Trophoblast cell (in vitro differentiated cells and primary cell): ENCODE data around the gene DLGAP1.

Source experiments
- DNase-seq, 2 donors: peaks; one replicate each; pipeline ENCODE4 v3.0.0-alpha.2; 2016
- H2AFZ ChIP-seq: 2 replicates; pipeline ENCODE4 v1.6.1; 2013; ENCODE audit warnings: low read length, moderate library complexity, mild to moderate bottlenecking; ENCODE audit not compliant: insufficient read depth, poor library complexity
- H2AK5ac ChIP-seq: 2 replicates; pipeline ENCODE4 v1.6.1; 2013; ENCODE audit warnings: mild to moderate bottlenecking, low read length
- H2BK120ac ChIP-seq: 2 replicates; pipeline ENCODE4 v1.6.1; 2013; ENCODE audit warnings: low read length, mild to moderate bottlenecking, moderate library complexity; ENCODE audit not compliant: insufficient read depth, poor library complexity
- H2BK12ac ChIP-seq: 2 replicates; pipeline ENCODE4 v1.6.1; 2013; ENCODE audit warnings: mild to moderate bottlenecking, low read length, moderate library complexity
- H2BK5ac ChIP-seq: 2 replicates; pipeline ENCODE4 v1.6.1; 2013; ENCODE audit warnings: low read length, low read depth, moderate library complexity, mild to moderate bottlenecking; ENCODE audit not compliant: poor library complexity
- H3K14ac ChIP-seq: 2 replicates; pipeline ENCODE4 v1.6.1; 2013; ENCODE audit warnings: mild to moderate bottlenecking, low read length
- H3K18ac ChIP-seq: 2 replicates; pipeline ENCODE4 v1.6.1; 2013; ENCODE audit warnings: mild to moderate bottlenecking, low read length
- H3K23ac ChIP-seq: 2 replicates; pipeline ENCODE4 v1.6.1; 2013; ENCODE audit warnings: low read length
- H3K27ac ChIP-seq: 2 replicates; pipeline ENCODE4 v1.5.1; 2013; ENCODE audit warnings: low read depth, mild to moderate bottlenecking, inconsistent platforms, low read length, moderate library complexity
- H3K27me3 ChIP-seq: 2 replicates; pipeline ENCODE4 v1.6.1; 2013; ENCODE audit warnings: inconsistent platforms, mild to moderate bottlenecking, low read length, moderate library complexity; ENCODE audit not compliant: insufficient read depth
- H3K36me3 ChIP-seq, 2 experiments: 1 replicate in 1 of 2; 2 replicates in 1 of 2; pipeline ENCODE4 v1.6.1; 2013; ENCODE audit warnings: low read length in 2 of 2, mild to moderate bottlenecking in 2 of 2, moderate library complexity in 1 of 2; ENCODE audit not compliant: insufficient read depth in 2 of 2, control insufficient read depth in 1 of 2
- H3K4ac ChIP-seq: 2 replicates; pipeline ENCODE4 v1.6.1; 2013; ENCODE audit warnings: low read depth, mild to moderate bottlenecking, low read length, moderate library complexity
- H3K4me1 ChIP-seq, 2 experiments: 1 replicate in 1 of 2; 2 replicates in 1 of 2; pipeline ENCODE4 v1.6.1; 2013; ENCODE audit warnings: low read length in 2 of 2, mild to moderate bottlenecking in 2 of 2, moderate library complexity in 1 of 2; ENCODE audit not compliant: insufficient read depth in 2 of 2, control insufficient read depth in 1 of 2
- H3K4me2 ChIP-seq: 2 replicates; pipeline ENCODE4 v1.6.1; 2013; ENCODE audit warnings: inconsistent platforms, mild to moderate bottlenecking, low read length, moderate library complexity
- H3K4me3 ChIP-seq: 2 replicates; pipeline ENCODE4 v1.5.1; 2013; ENCODE audit warnings: mild to moderate bottlenecking, low read depth, low read length, inconsistent platforms
- H3K79me1 ChIP-seq: one replicate; pipeline ENCODE4 v1.6.1; 2013; ENCODE audit warnings: low read length
- H3K79me2 ChIP-seq: 2 replicates; pipeline ENCODE4 v1.6.1; 2013; ENCODE audit warnings: low read length, mild to moderate bottlenecking; ENCODE audit not compliant: control insufficient read depth, insufficient read depth, poor library complexity
- H3K9ac ChIP-seq: 2 replicates; pipeline ENCODE4 v1.6.1; 2013; ENCODE audit warnings: mild to moderate bottlenecking, low read length
- H3K9me3 ChIP-seq: 2 replicates; pipeline ENCODE4 v1.6.1; 2013; ENCODE audit warnings: low read depth, mild to moderate bottlenecking, control low read depth, inconsistent platforms, low read length; ENCODE audit not compliant: insufficient read depth
- H4K12ac ChIP-seq: 2 replicates; pipeline ENCODE4 v1.6.1; 2013; ENCODE audit warnings: low read depth, mild to moderate bottlenecking, low read length, moderate library complexity
- H4K8ac ChIP-seq: 2 replicates; pipeline ENCODE4 v1.6.1; 2013; ENCODE audit warnings: low read depth, mild to moderate bottlenecking, low read length, moderate library complexity
- H4K91ac ChIP-seq: one replicate; pipeline ENCODE4 v1.6.1; 2013; ENCODE audit warnings: low read depth, mild to moderate bottlenecking, low read length, moderate library complexity
- WGBS: extraction: QIAGEN DNeasy Blood & Tissue Kit; methylation state at CpG from one replicate; pipeline ENCODE4 v1.1.7; 2013; ENCODE audit warnings: missing lambda C conversion rate; ENCODE audit not compliant: insufficient read length, insufficient coverage; ENCODE audit errors: extremely low coverage; 5-methylcytosine and 5-hydroxymethylcytosine counted together

DLGAP1 gene

GRCh38 chr18:4444306-4444705 lies 10.8 kb downstream of the DLGAP1 start:
- H3K18ac ChIP-seq = no peak overlapping the region
- no peaks in the 10 kb centered on the region for H3K79me1 ChIP-seq
- no peaks in the 10 kb centered on the region for H3K36me3 ChIP-seq
- H3K4me3 ChIP-seq = no peak overlapping the region
- no peak overlapping the region for H3K14ac ChIP-seq
- H3K4me1 ChIP-seq = no peaks in the 10 kb centered on the region
- no peak overlapping the region for H4K8ac ChIP-seq
- no peak overlapping the region for H2AK5ac ChIP-seq
- no peaks in the 10 kb centered on the region for H3K9me3 ChIP-seq
- no peak overlapping the region for H3K27ac ChIP-seq
- no peak overlapping the region for H4K91ac ChIP-seq
- no peak for DNase-seq
- no peak overlapping the region for H3K4ac ChIP-seq
- no peak overlapping the region for H2AFZ ChIP-seq
- H2BK12ac ChIP-seq = no peak overlapping the region
- H3K23ac ChIP-seq = no peak overlapping the region
- H3K27me3 ChIP-seq = no peaks in the 10 kb centered on the region
- no peaks in the 10 kb centered on the region for H3K79me2 ChIP-seq
- H2BK120ac ChIP-seq = no peak overlapping the region
- H3K9ac ChIP-seq = no peak overlapping the region
- no peak overlapping the region for H3K4me2 ChIP-seq
- H2BK5ac ChIP-seq = no peak overlapping the region
- no peak overlapping the region for H4K12ac ChIP-seq

GRCh38 chr18:4441098-4441497 lies 14.0 kb downstream of the DLGAP1 start:
- no peak overlapping the region for H2BK12ac ChIP-seq
- H3K27ac ChIP-seq = no peak overlapping the region
- DNase-seq = no peak
- H2AK5ac ChIP-seq = no peak overlapping the region
- no peaks in the 10 kb centered on the region for H3K27me3 ChIP-seq
- no peak overlapping the region for H2AFZ ChIP-seq
- H3K18ac ChIP-seq = no peak overlapping the region
- no CpG with 5 or more reads among the region's 2 CpGs for whole genome bisulfite sequencing
- no peak overlapping the region for H3K4me3 ChIP-seq
- no peak overlapping the region for H4K8ac ChIP-seq
- no peaks in the 10 kb centered on the region for H3K79me1 ChIP-seq
- H4K12ac ChIP-seq = no peak overlapping the region
- no peak overlapping the region for H3K4me2 ChIP-seq
- H3K23ac ChIP-seq = no peak overlapping the region
- no peak overlapping the region for H2BK5ac ChIP-seq
- H3K36me3 ChIP-seq = no peaks in the 10 kb centered on the region
- H3K9me3 ChIP-seq = no peaks in the 10 kb centered on the region
- no peaks in the 10 kb centered on the region for H3K4me1 ChIP-seq
- no peak overlapping the region for H3K14ac ChIP-seq
- no peak overlapping the region for H3K9ac ChIP-seq
- no peaks in the 10 kb centered on the region for H3K79me2 ChIP-seq
- no peak overlapping the region for H4K91ac ChIP-seq
- H3K4ac ChIP-seq = no peak overlapping the region
- no peak overlapping the region for H2BK120ac ChIP-seq

- Histone ChIP-seq H3K27ac (no peak overlapping the region), H3K9me3 (no peaks in the 10 kb centered on the region), H2AFZ (no peak overlapping the region), H4K12ac (no peak overlapping the region), H3K14ac (no peak overlapping the region), H3K79me2 (no peaks in the 10 kb centered on the region), H4K91ac (no peak overlapping the region), H3K18ac (no peak overlapping the region), H3K4me3 (no peak overlapping the region), H3K4me1 (no peaks in the 10 kb centered on the region), H3K9ac (no peak overlapping the region), H3K36me3 (no peaks in the 10 kb centered on the region), H2BK5ac (no peak overlapping the region), H3K4me2 (no peak overlapping the region), H2BK120ac (no peak overlapping the region), H3K27me3 (no peaks in the 10 kb centered on the region), H3K79me1 (no peaks in the 10 kb centered on the region), H2AK5ac (no peak overlapping the region), H3K23ac (no peak overlapping the region), H3K4ac (no peak overlapping the region), H2BK12ac (no peak overlapping the region), H4K8ac (no peak overlapping the region)
- no CpG with 5 or more reads among the region's 5 CpGs for WGBS
- no peak for DNase-seq
Measured at GRCh38 chr18:4438938-4439337, 16.2 kb downstream of the DLGAP1 start.

GRCh38 chr18:4433717-4434116 lies 21.4 kb downstream of the DLGAP1 start:
- Histone ChIP-seq H3K79me2 (no peaks in the 10 kb centered on the region), H3K27me3 (no peaks in the 10 kb centered on the region), H3K4me1 (no peaks in the 10 kb centered on the region), H3K4me2 (no peak overlapping the region), H3K4me3 (no peak overlapping the region), H2BK12ac (no peak overlapping the region), H2BK5ac (no peak overlapping the region), H3K36me3 (no peaks in the 10 kb centered on the region), H4K8ac (no peak overlapping the region), H3K23ac (no peak overlapping the region), H2AFZ (no peak overlapping the region), H4K91ac (no peak overlapping the region), H3K79me1 (no peaks in the 10 kb centered on the region), H3K9ac (no peak overlapping the region), H4K12ac (no peak overlapping the region), H2BK120ac (no peak overlapping the region), H3K27ac (no peak overlapping the region), H3K18ac (no peak overlapping the region), H2AK5ac (no peak overlapping the region), H3K9me3 (no peaks in the 10 kb centered on the region), H3K14ac (no peak overlapping the region), H3K4ac (no peak overlapping the region)
- WGBS = no CpG with 5 or more reads among the region's 1 CpG
- DNase-seq = no peak

GRCh38 chr18:4430836-4431235 lies 24.3 kb downstream of the DLGAP1 start:
- Histone ChIP-seq H3K4ac (no peak overlapping the region), H3K14ac (no peak overlapping the region), H3K27ac (no peak overlapping the region), H3K4me2 (no peak overlapping the region), H3K36me3 (no peaks in the 10 kb centered on the region), H4K91ac (no peak overlapping the region), H4K12ac (no peak overlapping the region), H4K8ac (no peak overlapping the region), H3K79me2 (no peaks in the 10 kb centered on the region), H2AFZ (no peak overlapping the region), H2AK5ac (no peak overlapping the region), H3K4me3 (no peak overlapping the region), H2BK5ac (no peak overlapping the region), H3K79me1 (no peaks in the 10 kb centered on the region), H3K9ac (no peak overlapping the region), H2BK12ac (no peak overlapping the region), H3K4me1 (no peaks in the 10 kb centered on the region), H3K27me3 (no peaks in the 10 kb centered on the region), H3K23ac (no peak overlapping the region), H2BK120ac (no peak overlapping the region), H3K18ac (no peak overlapping the region), H3K9me3 (no peaks in the 10 kb centered on the region)
- no CpG with 5 or more reads among the region's 5 CpGs for WGBS
- no peak for DNase-seq
